Neutrophil (primary cell): ENCODE measurements around the gene PRIMPOL.
"Not testable (repeated sequence)": the region's sequence is repeated elsewhere in the genome, so short reads cannot be mapped to it uniquely, and the experiment has no call there.

Experiments used
- H3K27ac ChIP-seq: fragments of 200-600 bp; sonication (generic); 2 replicates; pipeline ENCODE4 v1.5.1; 2016; ENCODE audit warnings: mild to moderate bottlenecking, moderate library complexity
- H3K27me3 ChIP-seq: fragments of 200-600 bp; sonication (generic); 2 replicates; pipeline ENCODE4 v1.6.0; 2016; ENCODE audit warnings: mild to moderate bottlenecking
- H3K36me3 ChIP-seq: fragments of 200-600 bp; sonication (generic); 2 replicates; pipeline ENCODE4 v1.5.1; 2017
- H3K4me1 ChIP-seq, 2 experiments: fragments of 200-600 bp in 1 of 2; sonication (generic) in 1 of 2; 1 replicate in 1 of 2; 2 replicates in 1 of 2; pipeline versions ENCODE4 v1.5.1 to v1.6.1; 2013 to 2016; ENCODE audit warnings: low read depth in 1 of 2, low read length in 1 of 2, mild to moderate bottlenecking in 1 of 2, moderate library complexity in 1 of 2; ENCODE audit not compliant: control insufficient read depth in 1 of 2, insufficient read depth in 1 of 2
- H3K4me3 ChIP-seq, 2 experiments: fragments of 200-600 bp in 1 of 2; sonication (generic) in 1 of 2; 1 replicate in 1 of 2; 2 replicates in 1 of 2; pipeline ENCODE4 v1.5.1; 2013 to 2016; ENCODE audit warnings: low read depth in 1 of 2, low read length in 1 of 2, mild to moderate bottlenecking in 1 of 2, moderate library complexity in 1 of 2
- H3K9me3 ChIP-seq: fragments of 200-600 bp; sonication (generic); 2 replicates; pipeline ENCODE4 v1.5.1; 2016
- CTCF ChIP-seq: fragments of 200-600 bp; sonication (generic); IDR thresholded peaks from 2 replicates; pipeline ENCODE4 v1.5.1; 2016; ENCODE audit warnings: antibody characterized with exemption

Gene PRIMPOL

DNA sequence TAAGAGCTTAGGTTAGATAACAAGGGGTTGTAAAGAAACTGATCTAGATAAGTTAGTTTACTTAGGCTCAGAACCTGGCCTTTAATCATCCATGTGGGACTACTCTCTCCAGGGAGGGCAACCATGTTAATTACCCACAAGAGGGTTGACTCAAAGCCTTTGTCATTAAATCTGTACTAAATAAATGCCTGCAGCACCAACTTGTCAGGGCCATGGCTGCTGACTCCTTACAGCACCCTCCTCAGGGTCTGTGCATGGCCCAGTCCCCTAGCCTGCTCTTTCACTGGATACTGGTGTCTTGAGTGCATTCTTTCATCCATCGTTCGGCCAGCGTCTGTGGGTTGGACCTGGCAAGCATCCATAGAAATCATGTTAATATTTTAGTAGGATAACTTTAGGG is 35.0 kb upstream of the PRIMPOL start:
- TF ChIP-seq CTCF = no peak
- H3K4me1 ChIP-seq = no peaks in the 10 kb centered on the region
- no peaks in the 10 kb centered on the region for H3K27me3 ChIP-seq

GRCh38 chr4:184616168-184616567 is 33.4 kb upstream of the PRIMPOL start:
- not testable (repeated sequence) for H3K36me3 ChIP-seq, H3K4me1 ChIP-seq, H3K27me3 ChIP-seq, H3K4me3 ChIP-seq, H3K9me3 ChIP-seq, H3K27ac ChIP-seq

More for the DNA sequence above, 35.0 kb upstream of the PRIMPOL start:
- Histone ChIP-seq H3K27ac (no peak overlapping the region), H3K4me3 (no peak overlapping the region), H3K9me3 (no peaks in the 10 kb centered on the region), H3K36me3 (no peaks in the 10 kb centered on the region)

DNA sequence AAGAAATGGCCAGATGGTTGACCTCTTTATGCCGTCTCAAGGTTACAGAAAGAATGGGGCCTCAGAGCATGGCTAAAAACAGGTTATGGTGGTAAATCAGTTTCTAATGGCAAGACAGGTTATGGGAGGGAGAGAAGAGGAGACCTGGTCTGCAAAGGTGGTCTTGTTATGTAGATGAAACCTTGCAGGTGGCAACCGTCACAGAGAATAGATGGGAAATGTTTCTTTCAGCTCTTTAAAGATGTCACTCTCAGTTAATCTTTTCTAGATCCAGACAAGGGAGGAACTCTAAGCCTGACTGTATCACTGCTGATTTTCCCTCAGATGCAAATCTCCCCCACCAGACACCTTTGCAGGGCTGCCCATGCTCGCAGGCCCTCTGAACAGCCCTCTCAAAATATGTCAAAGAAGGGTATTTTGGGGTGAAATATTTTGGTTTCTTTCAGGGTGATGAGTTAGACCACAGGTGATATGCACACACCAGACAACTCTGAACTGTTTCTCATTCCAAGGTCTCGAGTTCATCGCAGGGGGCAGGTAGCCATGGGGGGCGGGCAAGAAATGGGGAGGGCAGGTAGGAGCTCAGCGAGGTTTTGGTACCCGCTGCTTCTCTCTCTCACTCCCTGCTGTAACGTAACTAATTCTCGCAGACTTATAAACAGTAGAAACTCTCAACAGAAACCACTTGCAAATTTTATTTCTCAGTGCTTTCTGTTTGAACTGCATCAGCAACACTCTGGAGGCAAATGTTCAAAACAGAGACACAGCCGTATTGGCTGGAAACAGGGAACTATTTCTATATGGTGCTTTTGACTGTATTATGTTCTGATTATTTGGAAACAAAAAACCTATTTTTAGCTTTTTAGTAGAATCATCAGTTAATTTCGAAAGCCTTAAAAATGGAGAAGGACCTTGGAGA is 32.6 kb upstream of the PRIMPOL start:
- no peaks in the 10 kb centered on the region for H3K27me3 ChIP-seq
- TF ChIP-seq CTCF = no peak
- no peaks in the 10 kb centered on the region for H3K9me3 ChIP-seq
- no peak overlapping the region for H3K4me3 ChIP-seq
- no peak overlapping the region for H3K27ac ChIP-seq
- H3K36me3 ChIP-seq = no peaks in the 10 kb centered on the region
- H3K4me1 ChIP-seq = no peaks in the 10 kb centered on the region

GRCh38 chr4:184617600-184618196 is 31.8 kb upstream of the PRIMPOL start:
- H3K9me3 ChIP-seq = no peaks in the 10 kb centered on the region
- H3K36me3 ChIP-seq = no peaks in the 10 kb centered on the region
- no peaks in the 10 kb centered on the region for H3K27me3 ChIP-seq
- H3K27ac ChIP-seq = no peak overlapping the region
- H3K4me3 ChIP-seq = no peak overlapping the region
- no peaks in the 10 kb centered on the region for H3K4me1 ChIP-seq
- no peak for TF ChIP-seq CTCF

- no peaks in the 10 kb centered on the region for H3K9me3 ChIP-seq
- peaks cover 13% of the 10 kb centered on the region for H3K36me3 ChIP-seq
- TF ChIP-seq CTCF = no peak
- no peak overlapping the region for H3K4me3 ChIP-seq
- no peak overlapping the region for H3K27ac ChIP-seq
- H3K4me1 ChIP-seq = no peaks in the 10 kb centered on the region
- no peaks in the 10 kb centered on the region for H3K27me3 ChIP-seq
These were observed 29.2 kb upstream of the PRIMPOL start for GRCh38 chr4:184620212-184620867.

- TF ChIP-seq CTCF = no peak
- Histone ChIP-seq H3K27ac (no peak overlapping the region), H3K9me3 (no peaks in the 10 kb centered on the region), H3K36me3 (peaks cover 22% of the 10 kb centered on the region), H3K4me1 (no peaks in the 10 kb centered on the region), H3K27me3 (no peaks in the 10 kb centered on the region), H3K4me3 (no peak overlapping the region)
These were observed 28.0 kb upstream of the PRIMPOL start for GRCh38 chr4:184621518-184621917.

- H3K27me3 ChIP-seq = not testable (repeated sequence)
These were observed 25.0 kb upstream of the PRIMPOL start for GRCh38 chr4:184624504-184624903.

More at GRCh38 chr4:184624504-184624903, 25.0 kb upstream of the PRIMPOL start:
- H3K9me3 ChIP-seq, H3K27ac ChIP-seq, H3K4me1 ChIP-seq, H3K4me3 ChIP-seq: not testable (repeated sequence)
- peaks cover 50% of the 10 kb centered on the region for H3K36me3 ChIP-seq
